Measurements from ENCODE around the gene NCR2. TPM values are rescaled to one million over a fixed set of nuclear protein-coding genes. Genes with fewer than 3 reads are reported as not detected.

Gene NCR2
- total RNA-seq, 1 experiment from 2014 or later, result not detected

DNA sequence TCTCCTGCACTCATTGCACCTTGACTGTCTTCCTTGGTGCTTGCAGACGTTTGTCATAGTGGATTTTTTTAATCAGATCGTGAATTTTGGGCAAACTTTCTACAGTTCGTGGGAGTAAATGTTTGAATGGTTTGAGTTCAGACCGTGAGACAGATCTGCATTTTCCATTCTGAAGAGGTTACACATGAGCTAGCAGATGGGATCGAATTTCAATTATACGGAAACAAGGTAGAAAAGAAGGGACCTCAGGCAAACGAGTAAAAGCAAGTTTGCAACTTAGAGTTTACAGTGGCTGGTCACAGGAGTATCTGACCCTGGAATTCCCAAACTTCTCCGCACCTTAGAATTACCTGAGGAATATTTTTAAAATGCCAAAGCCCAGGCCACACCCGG, 17.2 kb upstream of the NCR2 start:
- peak overlapping the region; percentile 48 for H3K27ac Mint-ChIP-seq (ENCODE audit: unreplicated experiment)
- H3K4me1 Mint-ChIP-seq (ENCODE audit: low read depth, unreplicated experiment), result peaks cover 40% of the 10 kb centered on the region
- TF ChIP-seq, protein P1, sequence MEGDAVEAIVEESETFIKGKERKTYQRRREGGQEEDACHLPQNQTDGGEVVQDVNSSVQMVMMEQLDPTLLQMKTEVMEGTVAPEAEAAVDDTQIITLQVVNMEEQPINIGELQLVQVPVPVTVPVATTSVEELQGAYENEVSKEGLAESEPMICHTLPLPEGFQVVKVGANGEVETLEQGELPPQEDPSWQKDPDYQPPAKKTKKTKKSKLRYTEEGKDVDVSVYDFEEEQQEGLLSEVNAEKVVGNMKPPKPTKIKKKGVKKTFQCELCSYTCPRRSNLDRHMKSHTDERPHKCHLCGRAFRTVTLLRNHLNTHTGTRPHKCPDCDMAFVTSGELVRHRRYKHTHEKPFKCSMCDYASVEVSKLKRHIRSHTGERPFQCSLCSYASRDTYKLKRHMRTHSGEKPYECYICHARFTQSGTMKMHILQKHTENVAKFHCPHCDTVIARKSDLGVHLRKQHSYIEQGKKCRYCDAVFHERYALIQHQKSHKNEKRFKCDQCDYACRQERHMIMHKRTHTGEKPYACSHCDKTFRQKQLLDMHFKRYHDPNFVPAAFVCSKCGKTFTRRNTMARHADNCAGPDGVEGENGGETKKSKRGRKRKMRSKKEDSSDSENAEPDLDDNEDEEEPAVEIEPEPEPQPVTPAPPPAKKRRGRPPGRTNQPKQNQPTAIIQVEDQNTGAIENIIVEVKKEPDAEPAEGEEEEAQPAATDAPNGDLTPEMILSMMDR (IDR thresholded peaks at IDR 0.05; ENCODE audit: unreplicated experiment), result no peak
- peaks cover 6% of the 10 kb centered on the region for H3K36me3 Mint-ChIP-seq (ENCODE audit: insufficient read depth, unreplicated experiment)
- no TSS peak for BruUV-seq (replicated peaks)
- H3K9me3 Mint-ChIP-seq (ENCODE audit: low read depth, unreplicated experiment), result no peaks in the 10 kb centered on the region
- peak overlapping the region; percentile 45 for H3K4me3 Mint-ChIP-seq (ENCODE audit: low read depth, unreplicated experiment)
- peaks cover 24% of the 10 kb centered on the region for H3K27me3 Mint-ChIP-seq (ENCODE audit: unreplicated experiment)
- DNase-seq, result no peak
- CTCF ChIA-PET, result interaction anchor here (0.7 to 1.8 kb wide), 3 partner anchors 11 to 127 kb away, joined by 4 to 9 read pairs (median 6); no protein-coding TSS in a partner anchor
- intact Hi-C loops (cut with micrococcal nuclease; ENCODE audit: unreplicated experiment), result loop anchor here (2.0 kb wide), 1 partner anchor 135 kb away; no protein-coding TSS in a partner anchor

DNA sequence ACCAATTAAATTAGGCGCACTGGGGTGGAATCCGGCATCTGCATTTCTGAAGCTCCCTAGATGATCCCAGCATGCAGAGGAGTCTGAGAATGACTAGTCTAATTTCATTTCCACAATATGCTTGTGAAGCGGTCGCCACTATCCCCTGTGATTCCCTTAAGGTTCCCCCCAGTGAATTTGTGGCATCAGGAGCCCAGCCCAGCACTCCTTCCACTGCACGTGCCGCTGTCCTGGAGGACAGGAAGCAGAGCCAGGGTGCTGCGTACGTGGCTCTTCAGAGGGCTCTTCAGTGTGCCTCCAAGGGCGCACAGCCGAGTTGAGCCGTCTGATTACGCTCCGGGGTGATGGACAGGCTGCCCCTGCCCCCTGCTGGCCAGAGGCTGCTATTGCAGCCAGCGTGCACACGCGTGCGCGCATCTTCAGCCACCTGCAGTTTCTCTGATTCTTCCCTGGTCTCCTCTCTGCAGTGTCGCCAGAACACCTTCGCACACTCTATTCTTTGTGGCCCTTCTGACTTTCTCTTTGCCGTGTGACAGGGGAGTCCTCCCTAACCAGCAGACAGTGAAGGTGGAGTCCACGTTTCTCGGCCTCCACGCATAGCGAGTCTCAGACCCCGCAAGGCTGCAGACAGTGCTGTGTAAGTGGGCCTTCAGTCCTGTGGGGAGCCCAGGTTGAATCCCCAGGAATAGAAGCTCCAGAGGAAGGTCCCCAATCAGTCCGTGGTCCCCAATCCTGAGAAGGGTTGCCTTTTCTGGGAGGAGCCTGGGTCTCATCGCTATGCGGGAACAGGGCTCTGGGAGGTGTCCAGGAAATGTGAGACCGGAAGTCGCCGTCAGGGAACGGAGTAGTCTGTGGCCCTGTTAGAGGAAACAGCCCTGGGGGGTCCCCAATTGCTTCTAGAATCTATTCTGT, 16.5 kb upstream of the NCR2 start:
- DNase-seq, result peak; percentile 92
- Mint-ChIP-seq H3K27me3 (ENCODE audit: unreplicated experiment) (peaks cover 18% of the 10 kb centered on the region), H3K4me1 (ENCODE audit: low read depth, unreplicated experiment) (peaks cover 40% of the 10 kb centered on the region), H3K36me3 (ENCODE audit: insufficient read depth, unreplicated experiment) (peaks cover 6% of the 10 kb centered on the region), H3K4me3 (ENCODE audit: low read depth, unreplicated experiment) (peak overlapping the region; percentile 45), H3K9me3 (ENCODE audit: low read depth, unreplicated experiment) (no peaks in the 10 kb centered on the region), H3K27ac (ENCODE audit: unreplicated experiment) (peak overlapping the region; percentile 48)
- CTCF ChIA-PET, result interaction anchor here (0.7 to 1.8 kb wide), 4 partner anchors 12 to 127 kb away, joined by 3 to 9 read pairs (median 5); no protein-coding TSS in a partner anchor
- TF ChIP-seq, protein P1 (IDR thresholded peaks at IDR 0.05; ENCODE audit: unreplicated experiment), result peak; percentile 100
- intact Hi-C loops (cut with micrococcal nuclease; ENCODE audit: unreplicated experiment), result loop anchor here (1.0 to 2.0 kb wide), 3 partner anchors 40 to 227 kb away; no protein-coding TSS in a partner anchor
- BruUV-seq (replicated peaks), result no TSS peak

DNA sequence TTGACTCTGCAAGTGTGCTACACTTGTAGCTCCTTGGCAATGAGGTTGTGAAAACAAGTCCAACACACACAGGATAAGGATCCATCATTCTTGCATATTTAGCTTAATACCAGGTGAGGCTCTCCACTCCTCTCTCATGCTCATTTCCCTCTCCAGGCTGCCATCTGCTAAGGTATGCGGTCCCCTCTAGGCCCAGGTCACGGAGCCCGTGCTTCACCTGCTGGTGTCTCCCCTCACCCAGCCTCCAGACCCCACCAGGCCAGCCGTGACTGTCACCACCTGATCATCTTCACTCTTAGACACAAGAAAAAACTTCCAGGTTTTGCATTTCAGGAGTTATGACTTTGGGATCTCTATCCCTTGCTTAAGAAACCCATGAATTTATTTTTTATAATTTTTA, 14.2 kb upstream of the NCR2 start:
- H3K4me3 Mint-ChIP-seq (ENCODE audit: low read depth, unreplicated experiment), result no peak overlapping the region
- peaks cover 6% of the 10 kb centered on the region for H3K36me3 Mint-ChIP-seq (ENCODE audit: insufficient read depth, unreplicated experiment)
- H3K27me3 Mint-ChIP-seq (ENCODE audit: unreplicated experiment), result peaks cover 10% of the 10 kb centered on the region
- TF ChIP-seq, protein P1 (IDR thresholded peaks at IDR 0.05; ENCODE audit: unreplicated experiment), result no peak
- H3K9me3 Mint-ChIP-seq (ENCODE audit: low read depth, unreplicated experiment), result no peaks in the 10 kb centered on the region
- H3K27ac Mint-ChIP-seq (ENCODE audit: unreplicated experiment), result no peak overlapping the region
- BruUV-seq (replicated peaks), result no TSS peak
- DNase-seq, result no peak
- intact Hi-C loops (cut with micrococcal nuclease; ENCODE audit: unreplicated experiment), result no loop called here
- H3K4me1 Mint-ChIP-seq (ENCODE audit: low read depth, unreplicated experiment), result peaks cover 40% of the 10 kb centered on the region
- CTCF ChIA-PET, result interaction anchor here (0.8 to 1.8 kb wide), 4 partner anchors 42 to 229 kb away, joined by 3 to 10 read pairs (median 6); no protein-coding TSS in a partner anchor

DNA sequence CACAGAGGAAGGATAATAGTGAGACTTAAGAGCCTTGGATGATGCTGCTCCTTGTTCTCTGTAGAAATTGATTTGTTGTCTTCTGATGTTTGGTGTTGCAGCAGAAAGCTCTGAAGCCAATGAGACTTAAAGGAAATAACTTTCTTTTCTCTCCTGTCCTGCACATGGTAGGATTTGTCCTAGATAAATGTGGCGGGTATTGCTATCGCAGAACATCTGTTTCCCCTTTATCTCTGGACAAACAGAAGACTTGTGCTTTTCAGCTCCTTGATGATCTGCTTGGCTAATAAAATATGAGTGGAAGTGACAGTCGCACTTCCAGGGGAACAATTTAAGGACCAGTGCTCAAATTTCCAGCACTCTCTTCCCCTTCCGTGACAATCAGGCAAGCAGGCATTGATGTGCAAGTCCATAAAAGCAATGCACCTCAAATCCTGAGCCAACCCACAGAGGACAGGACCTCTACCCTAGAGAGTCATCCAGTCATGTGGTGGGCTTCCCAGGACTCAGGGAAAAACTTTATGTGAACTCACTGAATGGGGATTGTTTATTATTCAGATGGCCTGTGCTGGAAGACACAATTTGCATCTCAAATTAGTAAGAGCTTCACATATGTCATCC, 9.9 kb upstream of the NCR2 start:
- no peak for DNase-seq
- TF ChIP-seq, protein P1 (IDR thresholded peaks at IDR 0.05; ENCODE audit: unreplicated experiment), result no peak
- peaks cover 13% of the 10 kb centered on the region for H3K4me1 Mint-ChIP-seq (ENCODE audit: low read depth, unreplicated experiment)
- H3K27me3 Mint-ChIP-seq (ENCODE audit: unreplicated experiment), result peaks cover 51% of the 10 kb centered on the region
- no peaks in the 10 kb centered on the region for H3K36me3 Mint-ChIP-seq (ENCODE audit: insufficient read depth, unreplicated experiment)
- H3K4me3 Mint-ChIP-seq (ENCODE audit: low read depth, unreplicated experiment), result no peak overlapping the region
- no peak overlapping the region for H3K27ac Mint-ChIP-seq (ENCODE audit: unreplicated experiment)
- intact Hi-C loops (cut with micrococcal nuclease; ENCODE audit: unreplicated experiment), result no loop called here
- CTCF ChIA-PET, result no interaction called here
- no peaks in the 10 kb centered on the region for H3K9me3 Mint-ChIP-seq (ENCODE audit: low read depth, unreplicated experiment)
- BruUV-seq (replicated peaks), result no TSS peak
